ENCODE measurements around the gene NUDCD2. TPM values are rescaled to one million over a fixed set of nuclear protein-coding genes. Genes with fewer than 3 reads are reported as not detected.
A peak's percentile ranks its signal among the peaks of the same experiment; 100 is the strongest.

The NUDCD2 gene
- polyA plus RNA-seq, 3 donors = 3.4 to 23.6 (median 22.0) TPM

- Histone ChIP-seq H3K4me1 (ENCODE audit: control insufficient read depth in 1 of 2, insufficient read depth in 2 of 2, low read length in 2 of 2) (peaks cover 0 to 2% of the 10 kb centered on the region in 2 donors), H3K9ac (ENCODE audit: insufficient read depth, low read length, poor library complexity, severe bottlenecking) (no peak overlapping the region), H3K4me2 (replicated peaks; ENCODE audit: extremely low read depth, low read length, poor library complexity, severe bottlenecking) (no peak overlapping the region), H3K27me3 (ENCODE audit: control insufficient read depth in 2 of 2, insufficient read depth in 2 of 2, low read length in 2 of 2) (no peaks in the 10 kb centered on the region), H3K36me3 (replicated peaks in 1 of 2; ENCODE audit: control insufficient read depth in 1 of 2, insufficient read depth in 2 of 2, low read length in 2 of 2) (peaks cover 66 to 92% of the 10 kb centered on the region in 2 donors), H3K79me2 (ENCODE audit: insufficient read depth, low read length) (peaks cover 14% of the 10 kb centered on the region), H3K9me3 (replicated peaks in 1 of 2; ENCODE audit: control insufficient read depth in 1 of 2, insufficient read depth in 1 of 2, low read length in 2 of 2) (no peaks in the 10 kb centered on the region), H3K4me3 (replicated peaks in 1 of 3; ENCODE audit: low read depth in 2 of 3, low read length in 3 of 3) (no peak overlapping the region), H2AFZ (ENCODE audit: insufficient read depth, low read depth, low read length, poor library complexity, severe bottlenecking) (no peak overlapping the region), H3K27ac (ENCODE audit: low read depth in 1 of 2, low read length in 2 of 2) (no peak overlapping the region), H4K20me1 (ENCODE audit: insufficient read depth, low read length) (peaks cover 3% of the 10 kb centered on the region)
- Mint-ChIP-seq H3K27me3 (ENCODE audit: low read depth in 3 of 3) (no peaks in the 10 kb centered on the region), H3K4me1 (peaks cover 3% of the 10 kb centered on the region), H3K4me3 (no peak overlapping the region), H3K36me3 (peaks cover 61 to 74% of the 10 kb centered on the region in 2 donors), H3K9me3 (no peaks in the 10 kb centered on the region), H3K27ac (no peak overlapping the region)
- WGBS (ENCODE audit: insufficient coverage) = no CpG with 5 or more reads among the region's 1 CpG
- no peak for TF ChIP-seq CTCF (IDR thresholded peaks at IDR 0.05)
- no peak for DNase-seq
- intact Hi-C loops (cut with micrococcal nuclease) = no loop called here
Observed at GRCh38 chr5:163444526-163444925, 15.4 kb downstream of the NUDCD2 start.

- no peaks in the 10 kb centered on the region for H3K9me3 ChIP-seq (replicated peaks in 1 of 2; ENCODE audit: control insufficient read depth in 1 of 2, insufficient read depth in 1 of 2, low read length in 2 of 2)
- Mint-ChIP-seq H3K36me3 (peaks cover 30 to 42% of the 10 kb centered on the region in 2 donors), H3K27me3 (ENCODE audit: low read depth in 3 of 3) (no peaks in the 10 kb centered on the region), H3K4me1 (peaks cover 27% of the 10 kb centered on the region), H3K27ac (peak overlapping the region in 1 of 7 donors; percentile 15), H3K9me3 (no peaks in the 10 kb centered on the region), H3K4me3 (no peak overlapping the region)
- no peak overlapping the region for H3K4me2 ChIP-seq (replicated peaks; ENCODE audit: extremely low read depth, low read length, poor library complexity, severe bottlenecking)
- no peak overlapping the region for H3K27ac ChIP-seq (ENCODE audit: low read depth in 1 of 2, low read length in 2 of 2)
- intact Hi-C loops (cut with micrococcal nuclease) = no loop called here
- peaks cover 49 to 60% of the 10 kb centered on the region in 2 donors for H3K36me3 ChIP-seq (replicated peaks in 1 of 2; ENCODE audit: control insufficient read depth in 1 of 2, insufficient read depth in 2 of 2, low read length in 2 of 2)
- H4K20me1 ChIP-seq (ENCODE audit: insufficient read depth, low read length) = peaks cover 3% of the 10 kb centered on the region
- peaks cover 17 to 28% of the 10 kb centered on the region in 2 donors for H3K4me1 ChIP-seq (ENCODE audit: control insufficient read depth in 1 of 2, insufficient read depth in 2 of 2, low read length in 2 of 2)
- H3K4me3 ChIP-seq (replicated peaks in 1 of 3; ENCODE audit: low read depth in 2 of 3, low read length in 3 of 3) = no peak overlapping the region
- H3K9ac ChIP-seq (ENCODE audit: insufficient read depth, low read length, poor library complexity, severe bottlenecking) = no peak overlapping the region
- H2AFZ ChIP-seq (ENCODE audit: insufficient read depth, low read depth, low read length, poor library complexity, severe bottlenecking) = no peak overlapping the region
- no peak for TF ChIP-seq CTCF (IDR thresholded peaks at IDR 0.05)
- DNase-seq = no peak
- WGBS (ENCODE audit: insufficient coverage) = no CpG with 5 or more reads among the region's 3 CpGs
- no peaks in the 10 kb centered on the region for H3K27me3 ChIP-seq (ENCODE audit: control insufficient read depth in 2 of 2, insufficient read depth in 2 of 2, low read length in 2 of 2)
- peaks cover 34% of the 10 kb centered on the region for H3K79me2 ChIP-seq (ENCODE audit: insufficient read depth, low read length)
Observed at GRCh38 chr5:163440954-163441353, 18.9 kb downstream of the NUDCD2 start.

Measured in CD14-positive monocyte (primary cell).